Measurements from ENCODE around the gene GLCE. TPM values are rescaled to one million over a fixed set of nuclear protein-coding genes. Genes with fewer than 3 reads are reported as not detected.
A peak's percentile ranks its signal among the peaks of the same experiment; 100 is the strongest.

The GLCE gene
- polyA plus RNA-seq, 1 experiment = 48.1 TPM

GRCh38 chr15:69190091-69190490, 29.7 kb downstream of the GLCE start:
- Histone ChIP-seq H3K27me3 (ENCODE audit: control insufficient read depth, insufficient read depth, low read length) (no peaks in the 10 kb centered on the region), H3K9me3 (ENCODE audit: control insufficient read depth, insufficient read depth, low read length) (no peaks in the 10 kb centered on the region), H3K4me3 (ENCODE audit: low read depth, low read length) (no peak overlapping the region), H3K27ac (ENCODE audit: low read depth, low read length) (no peak overlapping the region)
- ChIA-PET POLR2A (no interaction called here), CTCF (interaction anchor here (1.3 kb wide), 1 partner anchor 131 kb away, joined by 4 read pairs; no protein-coding TSS in a partner anchor)
- TF ChIP-seq CTCF (IDR thresholded peaks at IDR 0.05; ENCODE audit: low read depth, low read length) = no peak
- DNase-seq (ENCODE audit: low read depth, low spot score) = no peak

GRCh38 chr15:69190504-69190903, 30.1 kb downstream of the GLCE start:
- no peak overlapping the region for H3K27ac ChIP-seq (ENCODE audit: low read depth, low read length)
- CTCF ChIA-PET = interaction anchor here (1.3 kb wide), 1 partner anchor 131 kb away, joined by 4 read pairs; no protein-coding TSS in a partner anchor

GRCh38 chr15:69194025-69194827, 33.8 kb downstream of the GLCE start:
- Histone ChIP-seq H3K4me3 (ENCODE audit: low read depth, low read length) (no peak overlapping the region), H3K9me3 (ENCODE audit: control insufficient read depth, insufficient read depth, low read length) (no peaks in the 10 kb centered on the region), H3K27me3 (ENCODE audit: control insufficient read depth, insufficient read depth, low read length) (no peaks in the 10 kb centered on the region), H3K27ac (ENCODE audit: low read depth, low read length) (no peak overlapping the region)
- POLR2A ChIA-PET = interaction anchor here (0.6 kb wide), 1 partner anchor 916 kb away, joined by 3 read pairs; the partner anchor contains the start of gene FEM1B
- DNase-seq (ENCODE audit: low read depth, low spot score) = peak; percentile 10
- CTCF ChIA-PET = no interaction called here
- no peak for TF ChIP-seq CTCF (IDR thresholded peaks at IDR 0.05; ENCODE audit: low read depth, low read length)

More at GRCh38 chr15:69190504-69190903, 30.1 kb downstream of the GLCE start:
- DNase-seq (ENCODE audit: low read depth, low spot score) = no peak
- Histone ChIP-seq H3K4me3 (ENCODE audit: low read depth, low read length) (no peak overlapping the region), H3K27me3 (ENCODE audit: control insufficient read depth, insufficient read depth, low read length) (no peaks in the 10 kb centered on the region), H3K9me3 (ENCODE audit: control insufficient read depth, insufficient read depth, low read length) (no peaks in the 10 kb centered on the region)
- POLR2A ChIA-PET = no interaction called here
- TF ChIP-seq CTCF (IDR thresholded peaks at IDR 0.05; ENCODE audit: low read depth, low read length) = no peak

- CTCF ChIA-PET = no interaction called here
- no peak overlapping the region for H3K4me3 ChIP-seq (ENCODE audit: low read depth, low read length)
- DNase-seq (ENCODE audit: low read depth, low spot score) = no peak
- H3K9me3 ChIP-seq (ENCODE audit: control insufficient read depth, insufficient read depth, low read length) = no peaks in the 10 kb centered on the region
- POLR2A ChIA-PET = interaction anchor here (0.6 kb wide), 1 partner anchor 917 kb away, joined by 3 read pairs; the partner anchor contains the start of gene FEM1B
- H3K27ac ChIP-seq (ENCODE audit: low read depth, low read length) = no peak overlapping the region
- TF ChIP-seq CTCF (IDR thresholded peaks at IDR 0.05; ENCODE audit: low read depth, low read length) = no peak
- no peaks in the 10 kb centered on the region for H3K27me3 ChIP-seq (ENCODE audit: control insufficient read depth, insufficient read depth, low read length)
These were observed 34.4 kb downstream of the GLCE start for GRCh38 chr15:69194854-69195253.

All from AG04450 (cell line).